ENCODE results near the gene GMPR2.

DNA sequence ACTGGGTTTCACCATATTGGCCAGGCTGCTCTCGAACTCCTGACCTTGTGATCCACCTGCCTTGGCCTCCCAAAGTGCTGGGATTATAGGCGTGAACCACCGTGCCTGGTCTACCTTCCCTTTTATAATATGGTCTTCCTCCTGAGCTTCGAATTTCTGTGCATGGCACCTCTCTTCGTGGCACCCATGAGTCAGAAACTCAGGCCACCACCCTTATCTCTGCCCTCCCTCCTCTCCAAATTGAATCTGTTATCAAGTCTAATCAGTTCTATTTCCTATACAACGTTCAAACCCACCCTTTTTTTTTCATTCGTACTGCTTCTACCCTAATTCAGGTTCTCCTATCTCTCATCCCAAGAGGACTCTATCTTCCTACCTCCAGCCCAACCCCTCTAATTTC lies 14.7 kb downstream of the GMPR2 start:
- TF ChIP-seq, protein P1, sequence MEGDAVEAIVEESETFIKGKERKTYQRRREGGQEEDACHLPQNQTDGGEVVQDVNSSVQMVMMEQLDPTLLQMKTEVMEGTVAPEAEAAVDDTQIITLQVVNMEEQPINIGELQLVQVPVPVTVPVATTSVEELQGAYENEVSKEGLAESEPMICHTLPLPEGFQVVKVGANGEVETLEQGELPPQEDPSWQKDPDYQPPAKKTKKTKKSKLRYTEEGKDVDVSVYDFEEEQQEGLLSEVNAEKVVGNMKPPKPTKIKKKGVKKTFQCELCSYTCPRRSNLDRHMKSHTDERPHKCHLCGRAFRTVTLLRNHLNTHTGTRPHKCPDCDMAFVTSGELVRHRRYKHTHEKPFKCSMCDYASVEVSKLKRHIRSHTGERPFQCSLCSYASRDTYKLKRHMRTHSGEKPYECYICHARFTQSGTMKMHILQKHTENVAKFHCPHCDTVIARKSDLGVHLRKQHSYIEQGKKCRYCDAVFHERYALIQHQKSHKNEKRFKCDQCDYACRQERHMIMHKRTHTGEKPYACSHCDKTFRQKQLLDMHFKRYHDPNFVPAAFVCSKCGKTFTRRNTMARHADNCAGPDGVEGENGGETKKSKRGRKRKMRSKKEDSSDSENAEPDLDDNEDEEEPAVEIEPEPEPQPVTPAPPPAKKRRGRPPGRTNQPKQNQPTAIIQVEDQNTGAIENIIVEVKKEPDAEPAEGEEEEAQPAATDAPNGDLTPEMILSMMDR (IDR thresholded peaks at IDR 0.05) = no peak
- TF ChIP-seq POLR2AphosphoS5 (IDR thresholded peaks at IDR 0.05) = no peak
- no peak for TF ChIP-seq POLR2A (IDR thresholded peaks at IDR 0.05)

Data from suprapubic skin (tissue), 4 donors.